ENCODE measurements around the gene NT5E. TPM values are rescaled to one million over a fixed set of nuclear protein-coding genes. Genes with fewer than 3 reads are reported as not detected.

NT5E gene
- total RNA-seq, 1 donor from 2014 or later: 14.8 TPM

DNA sequence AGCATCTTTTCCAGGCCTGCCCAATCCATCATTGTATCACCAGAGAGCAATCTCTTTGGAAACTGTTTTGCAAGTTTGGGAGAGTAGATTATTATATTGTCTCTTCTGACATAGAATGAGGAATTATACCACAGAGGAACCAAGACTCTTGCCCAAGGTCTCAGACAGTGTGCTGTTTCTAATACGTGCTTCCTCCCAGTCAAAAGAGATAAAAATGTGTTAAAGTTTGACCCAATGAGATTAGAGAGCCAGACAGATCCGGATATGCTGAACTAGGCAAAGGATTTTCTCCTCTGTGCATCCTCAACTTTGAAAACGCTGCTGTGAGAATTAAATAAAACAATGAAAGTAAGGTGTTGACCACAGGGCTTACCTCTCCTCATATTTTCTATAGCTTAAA is 18.6 kb upstream of the NT5E start:
- H3K4me1 Mint-ChIP-seq: peaks cover 3% of the 10 kb centered on the region
- intact Hi-C loops (cut with micrococcal nuclease): no loop called here
- H3K36me3 Mint-ChIP-seq (ENCODE audit: low read depth): no peaks in the 10 kb centered on the region
- DNase-seq: no peak
- H3K27ac Mint-ChIP-seq: no peak overlapping the region
- peaks cover 5% of the 10 kb centered on the region for H3K27me3 Mint-ChIP-seq
- H3K4me3 Mint-ChIP-seq: no peak overlapping the region
- peaks cover 7% of the 10 kb centered on the region for H3K9me3 Mint-ChIP-seq

- intact Hi-C loops (cut with micrococcal nuclease): no loop called here
- H3K36me3 Mint-ChIP-seq (ENCODE audit: low read depth): no peaks in the 10 kb centered on the region
- H3K27me3 Mint-ChIP-seq: peaks cover 4% of the 10 kb centered on the region
- no peak overlapping the region for H3K27ac Mint-ChIP-seq
- H3K4me1 Mint-ChIP-seq: peaks cover 3% of the 10 kb centered on the region
- DNase-seq: no peak
- H3K4me3 Mint-ChIP-seq: no peak overlapping the region
- H3K9me3 Mint-ChIP-seq: peaks cover 4% of the 10 kb centered on the region
Observed at GRCh38 chr6:85432554-85432953, 17.3 kb upstream of the NT5E start.

DNA sequence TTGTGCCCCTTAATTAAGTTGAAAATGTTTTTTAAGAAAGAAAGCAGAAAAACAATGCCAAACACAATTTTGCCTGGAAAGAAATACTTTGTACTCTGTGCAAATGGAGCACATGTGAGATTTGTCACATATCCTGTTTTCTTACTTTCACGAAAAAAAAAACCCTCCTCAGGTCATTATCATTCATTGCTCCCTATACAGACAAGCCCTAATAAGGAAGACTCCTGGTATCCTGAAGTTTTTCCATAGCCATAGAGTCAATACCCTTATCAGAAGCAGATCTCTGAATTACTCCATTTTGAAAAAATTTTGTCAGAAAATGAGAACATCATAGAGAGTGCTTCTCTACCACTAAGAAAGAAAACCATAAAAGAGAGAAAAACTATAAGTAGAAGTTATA is 14.0 kb upstream of the NT5E start:
- peaks cover 11% of the 10 kb centered on the region for H3K9me3 Mint-ChIP-seq
- peaks cover 8% of the 10 kb centered on the region for H3K27me3 Mint-ChIP-seq
- no peak overlapping the region for H3K4me3 Mint-ChIP-seq
- H3K4me1 Mint-ChIP-seq: peaks cover 3% of the 10 kb centered on the region
- peaks cover 1% of the 10 kb centered on the region for H3K36me3 Mint-ChIP-seq (ENCODE audit: low read depth)
- no peak overlapping the region for H3K27ac Mint-ChIP-seq
- DNase-seq: no peak
- intact Hi-C loops (cut with micrococcal nuclease): no loop called here

- peaks cover 12% of the 10 kb centered on the region for H3K9me3 Mint-ChIP-seq
- peaks cover 3% of the 10 kb centered on the region for H3K4me1 Mint-ChIP-seq
- H3K27me3 Mint-ChIP-seq: peaks cover 8% of the 10 kb centered on the region
- intact Hi-C loops (cut with micrococcal nuclease): no loop called here
- H3K27ac Mint-ChIP-seq: no peak overlapping the region
- no peak for DNase-seq
- peaks cover 1% of the 10 kb centered on the region for H3K36me3 Mint-ChIP-seq (ENCODE audit: low read depth)
- no peak overlapping the region for H3K4me3 Mint-ChIP-seq
Observed at GRCh38 chr6:85436411-85436810, 13.5 kb upstream of the NT5E start.

GRCh38 chr6:85436939-85437495 is 12.9 kb upstream of the NT5E start:
- Mint-ChIP-seq H3K27ac (no peak overlapping the region), H3K4me1 (peaks cover 3% of the 10 kb centered on the region), H3K9me3 (peaks cover 15% of the 10 kb centered on the region), H3K27me3 (peaks cover 8% of the 10 kb centered on the region), H3K4me3 (no peak overlapping the region), H3K36me3 (ENCODE audit: low read depth) (peaks cover 3% of the 10 kb centered on the region)
- DNase-seq: no peak
- intact Hi-C loops (cut with micrococcal nuclease): no loop called here

GRCh38 chr6:85443349-85444117 is 6.3 kb upstream of the NT5E start:
- peaks cover 11% of the 10 kb centered on the region for H3K36me3 Mint-ChIP-seq (ENCODE audit: low read depth)

DNA sequence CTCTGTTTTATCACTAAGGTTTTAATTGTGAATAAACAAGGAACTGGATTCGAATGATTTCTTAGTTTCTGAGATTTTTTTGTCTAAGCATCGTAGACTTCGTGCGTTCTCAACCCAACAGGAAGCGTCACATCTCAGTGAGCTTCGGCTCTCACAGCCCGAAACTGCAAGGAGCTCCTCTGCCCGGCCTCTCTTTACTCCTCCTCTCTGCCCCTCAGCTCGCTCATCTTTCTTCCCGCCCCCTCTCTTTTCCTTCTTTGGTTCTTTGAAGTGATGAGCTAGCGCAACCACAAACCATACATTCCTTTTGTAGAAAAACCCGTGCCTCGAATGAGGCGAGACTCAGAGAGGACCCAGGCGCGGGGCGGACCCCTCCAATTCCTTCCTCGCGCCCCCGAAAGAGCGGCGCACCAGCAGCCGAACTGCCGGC is 480 bp upstream of the NT5E start:
- Mint-ChIP-seq H3K36me3 (ENCODE audit: low read depth) (peaks cover 31% of the 10 kb centered on the region), H3K4me3 (peak overlapping the region; percentile 87), H3K27me3 (peaks cover 20% of the 10 kb centered on the region), H3K4me1 (peaks cover 61% of the 10 kb centered on the region), H3K27ac (peak overlapping the region; percentile 89), H3K9me3 (no peaks in the 10 kb centered on the region)
- peak; percentile 90 for DNase-seq
- intact Hi-C loops (cut with micrococcal nuclease): loop anchor here (1.0 to 2.0 kb wide), 2 partner anchors 33 to 229 kb away; no protein-coding TSS in a partner anchor

More at GRCh38 chr6:85443349-85444117, 6.3 kb upstream of the NT5E start:
- Mint-ChIP-seq H3K9me3 (peaks cover 17% of the 10 kb centered on the region), H3K27ac (no peak overlapping the region), H3K4me3 (no peak overlapping the region), H3K27me3 (peaks cover 21% of the 10 kb centered on the region), H3K4me1 (peaks cover 16% of the 10 kb centered on the region)
- DNase-seq: no peak
- intact Hi-C loops (cut with micrococcal nuclease): no loop called here

- intact Hi-C loops (cut with micrococcal nuclease): loop anchor here (2.0 to 5.0 kb wide), 2 partner anchors 49 to 143 kb away; no protein-coding TSS in a partner anchor
- peak overlapping the region; percentile 89 for H3K27ac Mint-ChIP-seq
- no peak for DNase-seq
- H3K36me3 Mint-ChIP-seq (ENCODE audit: low read depth): peaks cover 38% of the 10 kb centered on the region
- H3K4me3 Mint-ChIP-seq: peak overlapping the region; percentile 87
- H3K4me1 Mint-ChIP-seq: peaks cover 73% of the 10 kb centered on the region
- peaks cover 15% of the 10 kb centered on the region for H3K27me3 Mint-ChIP-seq
- H3K9me3 Mint-ChIP-seq: no peaks in the 10 kb centered on the region
Observed at GRCh38 chr6:85451565-85452306, 1.9 kb downstream of the NT5E start.

DNA sequence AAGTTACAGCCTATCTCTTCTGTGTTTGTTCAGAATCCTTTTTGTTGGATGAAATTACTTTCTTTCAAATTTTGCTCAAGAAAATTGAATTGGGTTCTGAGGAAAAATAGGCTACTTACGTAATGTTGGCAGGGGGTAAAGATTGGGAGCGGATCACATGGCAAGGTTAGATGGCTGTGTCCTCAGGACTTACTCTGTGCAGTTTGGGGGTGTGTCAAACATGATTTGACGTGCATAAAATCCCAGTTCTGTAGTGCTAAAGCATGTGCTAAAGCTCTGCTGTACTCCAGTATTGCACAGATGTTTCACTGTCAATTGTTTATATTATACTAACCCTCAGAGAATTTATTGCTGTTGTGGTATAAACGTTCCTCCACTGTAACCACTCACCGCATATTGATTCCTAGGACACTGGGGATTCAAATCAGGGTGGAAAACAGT is 2.6 kb downstream of the NT5E start:
- peaks cover 15% of the 10 kb centered on the region for H3K27me3 Mint-ChIP-seq
- no peak for DNase-seq
- peaks cover 80% of the 10 kb centered on the region for H3K4me1 Mint-ChIP-seq
- peak overlapping the region; percentile 52 for H3K27ac Mint-ChIP-seq
- H3K36me3 Mint-ChIP-seq (ENCODE audit: low read depth): peaks cover 43% of the 10 kb centered on the region
- no peaks in the 10 kb centered on the region for H3K9me3 Mint-ChIP-seq
- intact Hi-C loops (cut with micrococcal nuclease): loop anchor here (5.0 kb wide), 1 partner anchor 50 kb away; no protein-coding TSS in a partner anchor
- peak overlapping the region; percentile 87 for H3K4me3 Mint-ChIP-seq

DNA sequence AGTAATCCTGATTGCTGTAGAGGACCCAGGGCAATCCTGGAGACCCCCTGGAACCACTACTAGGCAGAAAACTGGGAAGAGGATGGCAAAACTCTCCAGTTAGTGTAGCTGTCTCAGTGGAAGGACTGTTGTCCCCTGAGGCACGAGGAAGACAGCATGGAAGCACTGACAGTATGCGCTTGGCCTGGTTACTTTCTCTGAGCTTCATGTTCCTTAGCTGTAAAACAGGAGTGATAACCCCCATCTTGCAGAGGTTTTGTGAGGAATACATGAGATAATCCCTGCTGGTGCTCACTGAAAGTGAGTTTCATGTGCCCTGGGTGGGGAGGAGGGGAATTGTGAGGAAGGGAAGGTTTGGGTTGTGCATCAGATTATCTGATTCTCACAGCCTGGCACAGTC is 3.2 kb downstream of the NT5E start:
- Mint-ChIP-seq H3K4me1 (peaks cover 79% of the 10 kb centered on the region), H3K27me3 (peaks cover 9% of the 10 kb centered on the region), H3K9me3 (no peaks in the 10 kb centered on the region), H3K36me3 (ENCODE audit: low read depth) (peaks cover 43% of the 10 kb centered on the region), H3K4me3 (peak overlapping the region; percentile 87), H3K27ac (peak overlapping the region; percentile 54)
- no peak for DNase-seq
- intact Hi-C loops (cut with micrococcal nuclease): loop anchor here (5.0 kb wide), 1 partner anchor 51 kb away; no protein-coding TSS in a partner anchor

GRCh38 chr6:85453490-85453889 is 3.6 kb downstream of the NT5E start:
- peak; percentile 68 for DNase-seq
- peak overlapping the region; percentile 27 for H3K27ac Mint-ChIP-seq

DNA sequence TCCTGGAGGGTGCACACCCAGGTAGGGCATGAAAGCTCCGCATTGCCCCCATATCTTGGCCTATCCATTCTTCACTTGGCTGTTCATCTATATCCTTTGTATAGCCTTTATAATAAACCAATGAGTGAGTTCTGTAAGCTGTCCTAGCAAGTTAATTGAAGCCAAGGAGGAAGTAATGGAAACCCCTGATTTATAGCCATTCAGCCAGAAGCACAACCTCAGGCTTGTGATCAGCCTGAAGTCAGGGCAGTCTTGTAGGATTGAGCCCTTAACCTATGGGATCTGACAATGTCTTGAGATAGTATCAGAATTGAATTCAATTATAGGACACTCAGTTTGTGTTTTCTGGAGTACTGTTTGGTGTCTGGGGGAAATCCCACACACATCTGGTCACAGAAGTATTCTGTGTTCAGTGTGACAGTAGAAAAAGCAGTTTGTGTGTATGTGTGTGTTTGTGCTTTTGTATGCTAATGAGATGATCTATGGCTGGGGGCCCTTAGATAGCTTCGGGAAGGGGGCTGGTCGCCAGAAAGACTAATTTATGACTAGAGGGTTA is 5.7 kb downstream of the NT5E start:
- Mint-ChIP-seq H3K9me3 (no peaks in the 10 kb centered on the region), H3K4me3 (peak overlapping the region; percentile 35), H3K27me3 (peaks cover 3% of the 10 kb centered on the region), H3K4me1 (peaks cover 82% of the 10 kb centered on the region), H3K36me3 (ENCODE audit: low read depth) (peaks cover 49% of the 10 kb centered on the region), H3K27ac (peak overlapping the region; percentile 38)
- DNase-seq: no peak
- intact Hi-C loops (cut with micrococcal nuclease): no loop called here

More at GRCh38 chr6:85453490-85453889, 3.6 kb downstream of the NT5E start:
- intact Hi-C loops (cut with micrococcal nuclease): loop anchor here (5.0 kb wide), 1 partner anchor 51 kb away; no protein-coding TSS in a partner anchor
- Mint-ChIP-seq H3K36me3 (ENCODE audit: low read depth) (peaks cover 47% of the 10 kb centered on the region), H3K27me3 (peaks cover 5% of the 10 kb centered on the region), H3K9me3 (no peaks in the 10 kb centered on the region), H3K4me3 (peak overlapping the region; percentile 87), H3K4me1 (peaks cover 79% of the 10 kb centered on the region)

- H3K4me3 Mint-ChIP-seq: no peak overlapping the region
- peak overlapping the region; percentile 55 for H3K27ac Mint-ChIP-seq
- no peaks in the 10 kb centered on the region for H3K9me3 Mint-ChIP-seq
- no peak for DNase-seq
- H3K27me3 Mint-ChIP-seq: no peaks in the 10 kb centered on the region
- intact Hi-C loops (cut with micrococcal nuclease): no loop called here
- H3K4me1 Mint-ChIP-seq: peaks cover 83% of the 10 kb centered on the region
- peaks cover 39% of the 10 kb centered on the region for H3K36me3 Mint-ChIP-seq (ENCODE audit: low read depth)
Observed at GRCh38 chr6:85456782-85457181, 6.9 kb downstream of the NT5E start.
